ENCODE data around the gene IL9.
A peak's percentile ranks its signal among the peaks of the same experiment; 100 is the strongest.

IL9 gene

DNA sequence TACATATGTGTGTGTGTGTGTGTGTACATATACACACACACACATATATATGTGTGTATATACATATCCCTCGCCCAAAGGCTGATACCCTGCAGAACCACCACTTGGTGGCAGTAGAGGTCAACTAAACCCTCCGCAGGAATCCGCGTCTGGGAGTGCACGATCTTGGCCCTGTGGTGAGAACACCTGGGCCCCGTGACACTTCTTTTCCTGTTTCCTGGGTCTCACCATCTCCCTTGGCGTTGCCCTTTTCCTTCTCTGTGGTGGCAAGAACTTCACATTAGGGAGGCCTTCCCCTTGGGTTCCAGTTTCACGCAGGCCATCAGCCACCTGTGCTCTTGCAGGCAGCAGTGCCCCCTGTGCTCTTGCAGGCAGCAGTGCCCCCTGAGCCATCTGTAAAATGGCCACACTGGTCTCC is 8.2 kb downstream of the IL9 start:
- peak overlapping the region; percentile 59 for H3K4me2 ChIP-seq (ENCODE audit: low read depth, low read length)
- DNase-seq: peak; percentile 88
- H3F3A ChIP-seq (ENCODE audit: insufficient read depth, low read length): peaks cover 13% of the 10 kb centered on the region
- H3K27ac ChIP-seq (ENCODE audit: low read length): peak overlapping the region; percentile 35; the same call in 1 of the 2 replicates
- no peaks in the 10 kb centered on the region for H4K20me1 ChIP-seq (ENCODE audit: insufficient read depth, low read length)
- no peaks in the 10 kb centered on the region for H3K79me2 ChIP-seq (ENCODE audit: low read length)
- no peak for TF ChIP-seq EZH2 (optimal IDR thresholded peaks at IDR 0.05; ENCODE audit: low read depth, low read length)
- TF ChIP-seq EZH2phosphoT487 (IDR thresholded peaks at IDR 0.05; ENCODE audit: low read length): no peak
- TF ChIP-seq, protein P1, sequence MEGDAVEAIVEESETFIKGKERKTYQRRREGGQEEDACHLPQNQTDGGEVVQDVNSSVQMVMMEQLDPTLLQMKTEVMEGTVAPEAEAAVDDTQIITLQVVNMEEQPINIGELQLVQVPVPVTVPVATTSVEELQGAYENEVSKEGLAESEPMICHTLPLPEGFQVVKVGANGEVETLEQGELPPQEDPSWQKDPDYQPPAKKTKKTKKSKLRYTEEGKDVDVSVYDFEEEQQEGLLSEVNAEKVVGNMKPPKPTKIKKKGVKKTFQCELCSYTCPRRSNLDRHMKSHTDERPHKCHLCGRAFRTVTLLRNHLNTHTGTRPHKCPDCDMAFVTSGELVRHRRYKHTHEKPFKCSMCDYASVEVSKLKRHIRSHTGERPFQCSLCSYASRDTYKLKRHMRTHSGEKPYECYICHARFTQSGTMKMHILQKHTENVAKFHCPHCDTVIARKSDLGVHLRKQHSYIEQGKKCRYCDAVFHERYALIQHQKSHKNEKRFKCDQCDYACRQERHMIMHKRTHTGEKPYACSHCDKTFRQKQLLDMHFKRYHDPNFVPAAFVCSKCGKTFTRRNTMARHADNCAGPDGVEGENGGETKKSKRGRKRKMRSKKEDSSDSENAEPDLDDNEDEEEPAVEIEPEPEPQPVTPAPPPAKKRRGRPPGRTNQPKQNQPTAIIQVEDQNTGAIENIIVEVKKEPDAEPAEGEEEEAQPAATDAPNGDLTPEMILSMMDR (IDR thresholded peaks at IDR 0.05; ENCODE audit: low read length): peak; percentile 84
- H3K9me2 ChIP-seq (replicated peaks; ENCODE audit: insufficient read depth, low read length): no peaks in the 10 kb centered on the region
- peak overlapping the region; percentile 65 for H2AFZ ChIP-seq (ENCODE audit: low read length)
- no peaks in the 10 kb centered on the region for H3K27me3 ChIP-seq (replicated peaks; ENCODE audit: insufficient read depth, low read length)
- no peak overlapping the region for H3K9ac ChIP-seq (ENCODE audit: low read length)
- peak overlapping the region; percentile 22; the same call in 1 of the 2 replicates for H3K4me3 ChIP-seq (ENCODE audit: low read length)
- H3K36me3 ChIP-seq (replicated peaks; ENCODE audit: insufficient read depth, low read length): no peaks in the 10 kb centered on the region
- peaks cover 37% of the 10 kb centered on the region for H3K4me1 ChIP-seq (ENCODE audit: low read length)
- H3K9me3 ChIP-seq (replicated peaks; ENCODE audit: insufficient read depth, low read length): no peaks in the 10 kb centered on the region

DNA sequence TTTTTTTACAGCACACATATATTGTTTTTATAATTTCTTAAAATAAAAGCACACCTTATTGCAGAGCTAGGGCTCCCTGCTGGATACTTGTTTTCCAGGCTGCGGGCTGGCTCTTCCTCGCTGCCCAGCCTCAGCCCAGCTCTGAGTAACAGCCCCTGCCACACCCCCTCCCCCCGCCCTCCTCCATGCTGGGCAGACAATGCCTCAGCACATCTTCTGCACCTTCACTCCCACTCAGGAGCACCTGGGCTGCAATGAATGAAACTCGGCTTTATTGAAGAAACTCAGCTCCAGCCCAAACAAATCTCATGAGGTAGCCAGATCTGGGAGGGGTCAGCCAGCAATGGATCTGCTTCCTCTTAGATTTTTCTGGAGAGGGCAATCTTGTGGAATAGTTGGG is 9.5 kb downstream of the IL9 start:
- Histone ChIP-seq H3K4me3 (ENCODE audit: low read length) (no peak overlapping the region), H3K9me2 (replicated peaks; ENCODE audit: insufficient read depth, low read length) (no peaks in the 10 kb centered on the region), H3K79me2 (ENCODE audit: low read length) (no peaks in the 10 kb centered on the region), H3F3A (ENCODE audit: insufficient read depth, low read length) (peaks cover 13% of the 10 kb centered on the region), H3K4me2 (ENCODE audit: low read depth, low read length) (no peak overlapping the region), H3K27me3 (replicated peaks; ENCODE audit: insufficient read depth, low read length) (no peaks in the 10 kb centered on the region), H3K4me1 (ENCODE audit: low read length) (peaks cover 29% of the 10 kb centered on the region), H4K20me1 (ENCODE audit: insufficient read depth, low read length) (no peaks in the 10 kb centered on the region), H3K36me3 (replicated peaks; ENCODE audit: insufficient read depth, low read length) (no peaks in the 10 kb centered on the region), H2AFZ (ENCODE audit: low read length) (no peak overlapping the region), H3K27ac (ENCODE audit: low read length) (no peak overlapping the region), H3K9me3 (replicated peaks; ENCODE audit: insufficient read depth, low read length) (no peaks in the 10 kb centered on the region), H3K9ac (ENCODE audit: low read length) (no peak overlapping the region)
- TF ChIP-seq EZH2phosphoT487 (IDR thresholded peaks at IDR 0.05; ENCODE audit: low read length) (no peak), EZH2 (optimal IDR thresholded peaks at IDR 0.05; ENCODE audit: low read depth, low read length) (no peak)
- no peak for DNase-seq

DNA sequence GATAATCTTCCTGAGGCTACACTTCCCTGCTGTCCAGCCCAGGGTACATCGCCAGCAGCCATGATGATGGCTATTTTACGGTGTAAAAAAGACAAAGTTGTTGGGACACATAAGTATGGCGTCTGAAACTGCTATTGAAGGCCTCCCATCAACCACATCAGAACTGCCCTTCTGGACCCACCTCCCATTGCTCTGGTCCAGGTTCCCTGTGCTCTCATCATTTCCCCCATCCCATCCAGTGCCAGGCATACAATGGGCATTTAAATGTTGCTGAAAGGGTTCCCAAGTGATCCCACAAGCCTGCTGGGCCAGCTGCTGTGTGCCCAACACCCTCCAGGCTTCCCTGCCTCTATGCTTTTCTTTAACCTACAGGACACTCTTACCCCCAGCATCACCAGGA is 10.6 kb downstream of the IL9 start:
- Histone ChIP-seq H4K20me1 (ENCODE audit: insufficient read depth, low read length) (no peaks in the 10 kb centered on the region), H3K9me2 (replicated peaks; ENCODE audit: insufficient read depth, low read length) (no peaks in the 10 kb centered on the region), H3F3A (ENCODE audit: insufficient read depth, low read length) (peaks cover 6% of the 10 kb centered on the region), H3K27ac (ENCODE audit: low read length) (no peak overlapping the region), H2AFZ (ENCODE audit: low read length) (no peak overlapping the region), H3K4me3 (ENCODE audit: low read length) (no peak overlapping the region), H3K9ac (ENCODE audit: low read length) (no peak overlapping the region), H3K79me2 (ENCODE audit: low read length) (no peaks in the 10 kb centered on the region), H3K9me3 (replicated peaks; ENCODE audit: insufficient read depth, low read length) (no peaks in the 10 kb centered on the region), H3K4me1 (ENCODE audit: low read length) (peaks cover 20% of the 10 kb centered on the region), H3K4me2 (ENCODE audit: low read depth, low read length) (no peak overlapping the region), H3K36me3 (replicated peaks; ENCODE audit: insufficient read depth, low read length) (no peaks in the 10 kb centered on the region), H3K27me3 (replicated peaks; ENCODE audit: insufficient read depth, low read length) (no peaks in the 10 kb centered on the region)
- DNase-seq: no peak
- TF ChIP-seq EZH2phosphoT487 (IDR thresholded peaks at IDR 0.05; ENCODE audit: low read length) (no peak), EZH2 (optimal IDR thresholded peaks at IDR 0.05; ENCODE audit: low read depth, low read length) (no peak)
- TF ChIP-seq, protein P1 (IDR thresholded peaks at IDR 0.05; ENCODE audit: low read length): no peak

DNA sequence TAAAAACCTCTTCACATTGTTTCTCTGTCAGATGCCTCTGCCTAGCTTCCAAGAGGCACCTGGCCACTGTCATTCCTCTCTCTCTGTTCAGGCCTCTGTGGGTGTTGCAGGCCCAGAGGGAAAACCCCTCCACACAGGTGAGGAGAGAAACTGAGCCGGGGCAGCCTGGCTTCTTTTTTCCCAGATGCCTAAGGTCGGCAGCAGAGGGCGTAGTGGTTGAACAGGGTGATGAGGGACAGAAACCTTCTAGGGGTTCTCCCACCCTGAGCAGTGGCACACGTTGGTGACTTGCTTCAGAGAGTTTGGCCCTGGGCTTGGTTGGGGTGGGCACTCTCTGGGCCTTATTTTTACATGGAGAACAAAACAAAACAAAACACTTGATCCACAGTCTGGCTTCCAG is 12.2 kb downstream of the IL9 start:
- Histone ChIP-seq H3K36me3 (replicated peaks; ENCODE audit: insufficient read depth, low read length) (no peaks in the 10 kb centered on the region), H4K20me1 (ENCODE audit: insufficient read depth, low read length) (no peaks in the 10 kb centered on the region), H3K9me2 (replicated peaks; ENCODE audit: insufficient read depth, low read length) (no peaks in the 10 kb centered on the region), H3K27me3 (replicated peaks; ENCODE audit: insufficient read depth, low read length) (no peaks in the 10 kb centered on the region), H3K9me3 (replicated peaks; ENCODE audit: insufficient read depth, low read length) (no peaks in the 10 kb centered on the region), H3K9ac (ENCODE audit: low read length) (no peak overlapping the region), H3K79me2 (ENCODE audit: low read length) (no peaks in the 10 kb centered on the region), H3F3A (ENCODE audit: insufficient read depth, low read length) (peaks cover 6% of the 10 kb centered on the region), H3K4me1 (ENCODE audit: low read length) (peaks cover 15% of the 10 kb centered on the region), H3K4me2 (ENCODE audit: low read depth, low read length) (no peak overlapping the region), H3K4me3 (ENCODE audit: low read length) (no peak overlapping the region), H3K27ac (ENCODE audit: low read length) (no peak overlapping the region), H2AFZ (ENCODE audit: low read length) (no peak overlapping the region)
- no peak for TF ChIP-seq EZH2 (optimal IDR thresholded peaks at IDR 0.05; ENCODE audit: low read depth, low read length)
- TF ChIP-seq, protein P1 (IDR thresholded peaks at IDR 0.05; ENCODE audit: low read length): peak; percentile 45
- peak; percentile 50 for DNase-seq

Data from MM.1S (cell line).